Tibial nerve (tissue), 4 donors: ENCODE measurements around the gene TTC33. TPM values are rescaled to one million over a fixed set of nuclear protein-coding genes. Genes with fewer than 3 reads are reported as not detected.

ENCODE experiments used
- DNase-seq, 2 donors: peaks; one replicate each; pipeline ENCODE4 v3.0.0-alpha.2; 2019; ENCODE audit warnings: low spot score in 2 of 2
- H3K27ac ChIP-seq, 4 donors: fragments of 200-600 bp; sonication (generic) in 3 of 4; one replicate each; pipeline ENCODE4 v1.5.1; 2017 to 2019; ENCODE audit warnings: mild to moderate bottlenecking in 1 of 4
- H3K27me3 ChIP-seq, 2 donors: fragments of 200-600 bp; sonication (generic) in 1 of 2; one replicate each; pipeline versions ENCODE4 v1.5.1 to v1.6.0; 2017 to 2019
- H3K36me3 ChIP-seq, 3 donors: fragments of 200-600 bp; sonication (generic); one replicate each; pipeline ENCODE4 v1.5.1; 2018 to 2019
- H3K4me1 ChIP-seq, 4 donors: fragments of 200-600 bp; sonication (generic) in 3 of 4; one replicate each; pipeline ENCODE4 v1.5.1; 2017 to 2019
- H3K4me3 ChIP-seq, 4 donors: fragments of 200-600 bp; sonication (generic) in 3 of 4; one replicate each; pipeline ENCODE4 v1.5.1; 2017 to 2019; ENCODE audit warnings: mild to moderate bottlenecking in 1 of 4, moderate library complexity in 1 of 4
- H3K9me3 ChIP-seq, 4 donors: fragments of 200-600 bp; sonication (generic) in 3 of 4; one replicate each; pipeline ENCODE4 v1.5.1; 2017 to 2019
- CTCF ChIP-seq, 5 experiments: fragments of 200-600 bp in 3 of 5; fragments of 450-650 bp in 2 of 5; sonication (generic) in 3 of 5; IDR thresholded peaks; one replicate each; pipeline ENCODE4 v1.5.1; 2016 to 2019; ENCODE audit warnings: antibody characterized with exemption in 5 of 5, mild to moderate bottlenecking in 3 of 5, moderate library complexity in 2 of 5
- EP300 ChIP-seq, 2 donors: sonication (generic); formaldehyde crosslinking; IDR thresholded peaks; one replicate each; pipeline ENCODE4 v1.6.1; 2017; ENCODE audit warnings: antibody characterized with exemption in 2 of 2, mild to moderate bottlenecking in 1 of 2
- POLR2A ChIP-seq, 2 donors: fragments of 450-650 bp; IDR thresholded peaks; one replicate each; pipeline ENCODE4 v1.6.1; 2017; ENCODE audit warnings: antibody characterized with exemption in 2 of 2, mild to moderate bottlenecking in 2 of 2, moderate library complexity in 2 of 2
- WGBS, 2 donors: methylation state at CpG; one replicate each; pipeline ENCODE4 v1.1.5; 2018; 5-methylcytosine and 5-hydroxymethylcytosine counted together
- total RNA-seq, 4 donors: library from RNA; depleted of rRNA; stranded (reverse); fragments of >200 nt; gene quantifications; one replicate each; pipeline ENCODE4 v1.1.0, GENCODE V29; 2016

The TTC33 gene
- total RNA-seq, 4 donors from 2014 or later: 11.4 to 27.1 (median 19.9) TPM

GRCh38 chr5:40778133-40778532 is 22.4 kb upstream of the TTC33 start:
- DNase-seq: no peak
- Histone ChIP-seq H3K27ac (no peak overlapping the region), H3K4me1 (peaks cover 0 to 13% (median 6%) of the 10 kb centered on the region in 4 donors), H3K27me3 (no peaks in the 10 kb centered on the region), H3K9me3 (no peaks in the 10 kb centered on the region), H3K4me3 (no peak overlapping the region), H3K36me3 (peaks cover 0 to 46% (median 0%) of the 10 kb centered on the region in 3 donors)
- 94 to 95% methylated on average over 1 of the region's 1 CpG for WGBS, 2 donors
- TF ChIP-seq POLR2A (IDR thresholded peaks at IDR 0.05) (no peak), CTCF (IDR thresholded peaks at IDR 0.05) (no peak), EP300 (IDR thresholded peaks at IDR 0.05) (no peak)

- no peaks in the 10 kb centered on the region for H3K27me3 ChIP-seq
- H3K36me3 ChIP-seq: peaks cover 0 to 59% (median 0%) of the 10 kb centered on the region in 3 donors
- peaks cover 0 to 8% (median under 1%) of the 10 kb centered on the region in 4 donors for H3K4me1 ChIP-seq
- H3K4me3 ChIP-seq: no peak overlapping the region
- WGBS, 2 donors: 92 to 97% methylated on average over 1 of the region's 1 CpG
- TF ChIP-seq CTCF (IDR thresholded peaks at IDR 0.05) (no peak), EP300 (IDR thresholded peaks at IDR 0.05) (no peak), POLR2A (IDR thresholded peaks at IDR 0.05) (no peak)
- DNase-seq: no peak
- H3K9me3 ChIP-seq: no peaks in the 10 kb centered on the region
- H3K27ac ChIP-seq: no peak overlapping the region
Measured at GRCh38 chr5:40776658-40776977, 20.9 kb upstream of the TTC33 start.

GRCh38 chr5:40775846-40776657 is 20.3 kb upstream of the TTC33 start:
- no peaks in the 10 kb centered on the region for H3K27me3 ChIP-seq
- H3K4me3 ChIP-seq: no peak overlapping the region
- peaks cover 0 to 65% (median 0%) of the 10 kb centered on the region in 3 donors for H3K36me3 ChIP-seq
- no peak for TF ChIP-seq CTCF (IDR thresholded peaks at IDR 0.05)
- TF ChIP-seq POLR2A (IDR thresholded peaks at IDR 0.05): no peak
- no peak for TF ChIP-seq EP300 (IDR thresholded peaks at IDR 0.05)
- WGBS, 2 donors: 66 to 68% methylated on average over 6 of the region's 6 CpGs
- DNase-seq: no peak
- no peak overlapping the region for H3K27ac ChIP-seq
- peaks cover 0 to 7% (median 0%) of the 10 kb centered on the region in 4 donors for H3K4me1 ChIP-seq
- H3K9me3 ChIP-seq: no peaks in the 10 kb centered on the region

GRCh38 chr5:40775085-40775845 is 19.5 kb upstream of the TTC33 start:
- peaks cover 0 to 71% (median 0%) of the 10 kb centered on the region in 3 donors for H3K36me3 ChIP-seq
- H3K4me3 ChIP-seq: no peak overlapping the region
- no peaks in the 10 kb centered on the region for H3K9me3 ChIP-seq
- TF ChIP-seq CTCF (IDR thresholded peaks at IDR 0.05) (no peak), EP300 (IDR thresholded peaks at IDR 0.05) (no peak), POLR2A (IDR thresholded peaks at IDR 0.05) (no peak)
- H3K27me3 ChIP-seq: no peaks in the 10 kb centered on the region
- H3K27ac ChIP-seq: no peak overlapping the region
- WGBS, 2 donors: 75 to 92% methylated on average over 4 of the region's 4 CpGs
- peaks cover 0 to 7% (median 0%) of the 10 kb centered on the region in 4 donors for H3K4me1 ChIP-seq
- no peak for DNase-seq

GRCh38 chr5:40774623-40775022 is 18.9 kb upstream of the TTC33 start:
- no peaks in the 10 kb centered on the region for H3K9me3 ChIP-seq
- DNase-seq: no peak
- H3K27ac ChIP-seq: no peak overlapping the region
- WGBS, 2 donors: 89 to 92% methylated on average over 1 of the region's 1 CpG
- H3K4me3 ChIP-seq: no peak overlapping the region
- no peaks in the 10 kb centered on the region for H3K27me3 ChIP-seq
- TF ChIP-seq POLR2A (IDR thresholded peaks at IDR 0.05): no peak
- TF ChIP-seq EP300 (IDR thresholded peaks at IDR 0.05): no peak
- no peak for TF ChIP-seq CTCF (IDR thresholded peaks at IDR 0.05)
- H3K36me3 ChIP-seq: peaks cover 0 to 76% (median 0%) of the 10 kb centered on the region in 3 donors
- peaks cover 0 to 7% (median 0%) of the 10 kb centered on the region in 4 donors for H3K4me1 ChIP-seq
